Measurements from ENCODE around the gene INPP4A.

INPP4A gene

GRCh38 chr2:98436734-98437133, 7.9 kb upstream of the INPP4A start:
- Histone ChIP-seq H4K8ac (ENCODE audit: low read depth, low read length) (no peak overlapping the region), H3K4me2 (ENCODE audit: insufficient read depth, low read length, poor library complexity, severe bottlenecking) (no peak overlapping the region), H3K23ac (ENCODE audit: low read depth, low read length, poor library complexity) (no peak overlapping the region), H3K9ac (ENCODE audit: low read depth, low read length, poor library complexity) (no peak overlapping the region), H3K79me1 (ENCODE audit: low read depth, low read length) (no peaks in the 10 kb centered on the region), H3K18ac (ENCODE audit: low read length) (no peak overlapping the region), H2BK12ac (ENCODE audit: low read length) (no peak overlapping the region), H2BK15ac (ENCODE audit: low read length) (no peak overlapping the region), H2AK5ac (ENCODE audit: low read depth, low read length) (no peak overlapping the region), H3K27me3 (ENCODE audit: control insufficient read depth in 3 of 3, insufficient read depth in 3 of 3, low read depth in 1 of 3, low read length in 3 of 3) (no peaks in the 10 kb centered on the region), H3K36me3 (replicated peaks in 1 of 2; ENCODE audit: control insufficient read depth in 2 of 2, insufficient read depth in 2 of 2, low read length in 2 of 2) (no peaks in the 10 kb centered on the region), H2AFZ (ENCODE audit: low read length) (peak overlapping the region; percentile 87), H4K91ac (ENCODE audit: low read depth, low read length, poor library complexity) (no peak overlapping the region), H3K9me3 (replicated peaks in 1 of 2; ENCODE audit: control insufficient read depth in 2 of 2, insufficient read depth in 1 of 2, low read depth in 1 of 2, low read length in 2 of 2) (peaks cover 3 to 23% of the 10 kb centered on the region in 2 donors), H3K27ac (replicated peaks; ENCODE audit: low read length) (no peak overlapping the region), H2BK120ac (ENCODE audit: low read depth, low read length) (no peak overlapping the region), H3K4me1 (ENCODE audit: control insufficient read depth in 2 of 2, insufficient read depth in 1 of 2, low read depth in 1 of 2, low read length in 2 of 2) (no peaks in the 10 kb centered on the region), H3K4ac (ENCODE audit: low read length) (no peak overlapping the region), H3K4me3 (ENCODE audit: low read length in 2 of 2) (no peak overlapping the region), H2BK5ac (ENCODE audit: low read length) (no peak overlapping the region), H3K14ac (ENCODE audit: low read length) (no peak overlapping the region)
- WGBS, 2 donors (ENCODE audit: extremely low coverage in 2 of 2, insufficient read length in 2 of 2, insufficient replicate concordance in 1 of 2): no CpG with 5 or more reads among the region's 4 CpGs
- no peak for DNase-seq (ENCODE audit: low spot score)

- H4K91ac ChIP-seq (ENCODE audit: low read depth, low read length, poor library complexity): no peak overlapping the region
- H3K18ac ChIP-seq (ENCODE audit: low read length): no peak overlapping the region
- no peak overlapping the region for H3K23ac ChIP-seq (ENCODE audit: low read depth, low read length, poor library complexity)
- no peak overlapping the region for H3K4me3 ChIP-seq (ENCODE audit: low read length in 2 of 2)
- no peak for DNase-seq (ENCODE audit: low spot score)
- H2BK15ac ChIP-seq (ENCODE audit: low read length): no peak overlapping the region
- peaks cover 0 to 3% of the 10 kb centered on the region in 2 donors for H3K4me1 ChIP-seq (ENCODE audit: control insufficient read depth in 2 of 2, insufficient read depth in 1 of 2, low read depth in 1 of 2, low read length in 2 of 2)
- no peak overlapping the region for H3K4me2 ChIP-seq (ENCODE audit: insufficient read depth, low read length, poor library complexity, severe bottlenecking)
- no peak overlapping the region for H3K4ac ChIP-seq (ENCODE audit: low read length)
- H3K9me3 ChIP-seq (replicated peaks in 1 of 2; ENCODE audit: control insufficient read depth in 2 of 2, insufficient read depth in 1 of 2, low read depth in 1 of 2, low read length in 2 of 2): peaks cover 3 to 13% of the 10 kb centered on the region in 2 donors
- no peak overlapping the region for H3K9ac ChIP-seq (ENCODE audit: low read depth, low read length, poor library complexity)
- no peak overlapping the region for H2BK120ac ChIP-seq (ENCODE audit: low read depth, low read length)
- no peaks in the 10 kb centered on the region for H3K36me3 ChIP-seq (replicated peaks in 1 of 2; ENCODE audit: control insufficient read depth in 2 of 2, insufficient read depth in 2 of 2, low read length in 2 of 2)
- no peak overlapping the region for H3K14ac ChIP-seq (ENCODE audit: low read length)
- H2AK5ac ChIP-seq (ENCODE audit: low read depth, low read length): no peak overlapping the region
- no peaks in the 10 kb centered on the region for H3K79me1 ChIP-seq (ENCODE audit: low read depth, low read length)
- H2BK5ac ChIP-seq (ENCODE audit: low read length): no peak overlapping the region
- no peak overlapping the region for H4K8ac ChIP-seq (ENCODE audit: low read depth, low read length)
- no CpG with 5 or more reads among the region's 1 CpG for WGBS, 2 donors (ENCODE audit: extremely low coverage in 2 of 2, insufficient read length in 2 of 2, insufficient replicate concordance in 1 of 2)
- no peak overlapping the region for H2BK12ac ChIP-seq (ENCODE audit: low read length)
- no peak overlapping the region for H2AFZ ChIP-seq (ENCODE audit: low read length)
- peaks cover 0 to 3% (median 0%) of the 10 kb centered on the region in 3 experiments for H3K27me3 ChIP-seq (ENCODE audit: control insufficient read depth in 3 of 3, insufficient read depth in 3 of 3, low read depth in 1 of 3, low read length in 3 of 3)
- H3K27ac ChIP-seq (replicated peaks; ENCODE audit: low read length): no peak overlapping the region
Measured at GRCh38 chr2:98438190-98439133, 6.2 kb upstream of the INPP4A start.

GRCh38 chr2:98441706-98442450, 2.8 kb upstream of the INPP4A start:
- no peak overlapping the region for H3K4me3 ChIP-seq (ENCODE audit: low read length in 2 of 2)
- H3K9me3 ChIP-seq (replicated peaks in 1 of 2; ENCODE audit: control insufficient read depth in 2 of 2, insufficient read depth in 1 of 2, low read depth in 1 of 2, low read length in 2 of 2): peaks cover 0 to 4% of the 10 kb centered on the region in 2 donors
- H3K9ac ChIP-seq (ENCODE audit: low read depth, low read length, poor library complexity): no peak overlapping the region
- H2AFZ ChIP-seq (ENCODE audit: low read length): no peak overlapping the region
- H3K4ac ChIP-seq (ENCODE audit: low read length): no peak overlapping the region
- H3K27ac ChIP-seq (replicated peaks; ENCODE audit: low read length): no peak overlapping the region
- H2BK15ac ChIP-seq (ENCODE audit: low read length): no peak overlapping the region
- H3K14ac ChIP-seq (ENCODE audit: low read length): no peak overlapping the region
- H2BK120ac ChIP-seq (ENCODE audit: low read depth, low read length): no peak overlapping the region
- H2AK5ac ChIP-seq (ENCODE audit: low read depth, low read length): no peak overlapping the region
- H3K36me3 ChIP-seq (replicated peaks in 1 of 2; ENCODE audit: control insufficient read depth in 2 of 2, insufficient read depth in 2 of 2, low read length in 2 of 2): no peaks in the 10 kb centered on the region
- no peak overlapping the region for H4K91ac ChIP-seq (ENCODE audit: low read depth, low read length, poor library complexity)
- no peak overlapping the region for H3K4me2 ChIP-seq (ENCODE audit: insufficient read depth, low read length, poor library complexity, severe bottlenecking)
- H3K18ac ChIP-seq (ENCODE audit: low read length): no peak overlapping the region
- no peaks in the 10 kb centered on the region for H3K79me1 ChIP-seq (ENCODE audit: low read depth, low read length)
- peaks cover 5 to 8% of the 10 kb centered on the region in 2 donors for H3K4me1 ChIP-seq (ENCODE audit: control insufficient read depth in 2 of 2, insufficient read depth in 1 of 2, low read depth in 1 of 2, low read length in 2 of 2)
- H4K8ac ChIP-seq (ENCODE audit: low read depth, low read length): no peak overlapping the region
- no peak overlapping the region for H2BK5ac ChIP-seq (ENCODE audit: low read length)
- H3K27me3 ChIP-seq (ENCODE audit: control insufficient read depth in 3 of 3, insufficient read depth in 3 of 3, low read depth in 1 of 3, low read length in 3 of 3): peaks cover 0 to 3% (median 0%) of the 10 kb centered on the region in 3 experiments
- no CpG with 5 or more reads among the region's 7 CpGs for WGBS, 2 donors (ENCODE audit: extremely low coverage in 2 of 2, insufficient read length in 2 of 2, insufficient replicate concordance in 1 of 2)
- H3K23ac ChIP-seq (ENCODE audit: low read depth, low read length, poor library complexity): no peak overlapping the region
- no peak overlapping the region for H2BK12ac ChIP-seq (ENCODE audit: low read length)
- DNase-seq (ENCODE audit: low spot score): no peak

GRCh38 chr2:98442488-98442887, 2.2 kb upstream of the INPP4A start:
- Histone ChIP-seq H2BK12ac (ENCODE audit: low read length) (no peak overlapping the region), H3K4me3 (ENCODE audit: low read length in 2 of 2) (no peak overlapping the region), H4K91ac (ENCODE audit: low read depth, low read length, poor library complexity) (no peak overlapping the region), H3K4me1 (ENCODE audit: control insufficient read depth in 2 of 2, insufficient read depth in 1 of 2, low read depth in 1 of 2, low read length in 2 of 2) (peaks cover 5 to 8% of the 10 kb centered on the region in 2 donors), H3K14ac (ENCODE audit: low read length) (no peak overlapping the region), H3K79me1 (ENCODE audit: low read depth, low read length) (no peaks in the 10 kb centered on the region), H3K4me2 (ENCODE audit: insufficient read depth, low read length, poor library complexity, severe bottlenecking) (no peak overlapping the region), H3K9ac (ENCODE audit: low read depth, low read length, poor library complexity) (no peak overlapping the region), H3K9me3 (replicated peaks in 1 of 2; ENCODE audit: control insufficient read depth in 2 of 2, insufficient read depth in 1 of 2, low read depth in 1 of 2, low read length in 2 of 2) (peaks cover 0 to 4% of the 10 kb centered on the region in 2 donors), H2AFZ (ENCODE audit: low read length) (no peak overlapping the region), H2BK15ac (ENCODE audit: low read length) (no peak overlapping the region), H4K8ac (ENCODE audit: low read depth, low read length) (no peak overlapping the region), H2BK120ac (ENCODE audit: low read depth, low read length) (no peak overlapping the region), H2BK5ac (ENCODE audit: low read length) (no peak overlapping the region), H3K23ac (ENCODE audit: low read depth, low read length, poor library complexity) (no peak overlapping the region), H2AK5ac (ENCODE audit: low read depth, low read length) (no peak overlapping the region), H3K27me3 (ENCODE audit: control insufficient read depth in 3 of 3, insufficient read depth in 3 of 3, low read depth in 1 of 3, low read length in 3 of 3) (peaks cover 0 to 3% (median 0%) of the 10 kb centered on the region in 3 experiments), H3K4ac (ENCODE audit: low read length) (no peak overlapping the region), H3K36me3 (replicated peaks in 1 of 2; ENCODE audit: control insufficient read depth in 2 of 2, insufficient read depth in 2 of 2, low read length in 2 of 2) (no peaks in the 10 kb centered on the region), H3K27ac (replicated peaks; ENCODE audit: low read length) (no peak overlapping the region), H3K18ac (ENCODE audit: low read length) (no peak overlapping the region)
- WGBS, 2 donors (ENCODE audit: extremely low coverage in 2 of 2, insufficient read length in 2 of 2, insufficient replicate concordance in 1 of 2): no CpG with 5 or more reads among the region's 4 CpGs
- no peak for DNase-seq (ENCODE audit: low spot score)
